GM19193 (cell line): ENCODE results near the gene SLC12A4.
A peak's percentile ranks its signal among the peaks of the same experiment; 100 is the strongest.

Experiments used
- POLR2A ChIP-seq: IDR thresholded peaks from 4 replicates; pipeline ENCODE4 v1.6.1; 2011; ENCODE audit not compliant: insufficient read depth, insufficient read length; ENCODE audit errors: extremely low read depth

SLC12A4 gene

GRCh38 chr16:67939507-67940445, 28.7 kb downstream of the SLC12A4 start:
- no peak for TF ChIP-seq POLR2A

- TF ChIP-seq POLR2A, result peak; percentile 62
Observed at GRCh38 chr16:67936880-67937605, 31.4 kb downstream of the SLC12A4 start.

GRCh38 chr16:67936124-67936879, 32.1 kb downstream of the SLC12A4 start, which contains the start of gene PSMB10:
Gene PSMB10, minus strand, starts transcription at chr16:67936850. Its CDS starts 101 bp downstream, at chr16:67936749.
- peak; percentile 77 for TF ChIP-seq POLR2A

GRCh38 chr16:67935402-67936123, 32.9 kb downstream of the SLC12A4 start:
- TF ChIP-seq POLR2A, result peak; percentile 89

- TF ChIP-seq POLR2A, result no peak
Observed at GRCh38 chr16:67935101-67935401, 33.4 kb downstream of the SLC12A4 start.

- TF ChIP-seq POLR2A, result peak; percentile 4
Observed at GRCh38 chr16:67934306-67935100, 33.9 kb downstream of the SLC12A4 start.

GRCh38 chr16:67933805-67934204, 34.6 kb downstream of the SLC12A4 start:
- TF ChIP-seq POLR2A, result no peak

- TF ChIP-seq POLR2A, result no peak
Observed at GRCh38 chr16:67932462-67932840, 36.0 kb downstream of the SLC12A4 start.

GRCh38 chr16:67931712-67932461, 36.5 kb downstream of the SLC12A4 start, which contains the start of gene CTRL:
Gene CTRL, minus strand, starts transcription at chr16:67931862. Its CDS starts 10 bp downstream, at chr16:67931852.
- TF ChIP-seq POLR2A, result no peak

- peak; percentile 31 for TF ChIP-seq POLR2A
Observed at GRCh38 chr16:67930678-67931211, 37.7 kb downstream of the SLC12A4 start.

GRCh38 chr16:67930191-67930590, 38.2 kb downstream of the SLC12A4 start:
- no peak for TF ChIP-seq POLR2A

- TF ChIP-seq POLR2A, result peak; percentile 30
Observed at GRCh38 chr16:67928561-67929364, 39.7 kb downstream of the SLC12A4 start.
